Astrocyte of the cerebellum (primary cell): ENCODE results near the gene AHI1.

Experiments
- DNase-seq: peaks from one replicate; pipeline ENCODE4 v3.0.0-alpha.2; 2011; ENCODE audit warnings: low read depth
- H3K4me3 ChIP-seq: 2 replicates; pipeline ENCODE4 v1.5.1; 2011; ENCODE audit warnings: mild to moderate bottlenecking, low read depth, low read length, moderate library complexity
- CTCF ChIP-seq: IDR thresholded peaks from 2 replicates; pipeline ENCODE4 v1.5.1; 2012; ENCODE audit warnings: low read length, low read depth, moderate library complexity, mild to moderate bottlenecking; ENCODE audit errors: missing control alignments
- in situ Hi-C: cut with HindIII; loops from 2 replicates; pipeline ENCODE4 v1.10.0; 2017; ENCODE audit warnings: low sequenced_read_pairs

The AHI1 gene

DNA sequence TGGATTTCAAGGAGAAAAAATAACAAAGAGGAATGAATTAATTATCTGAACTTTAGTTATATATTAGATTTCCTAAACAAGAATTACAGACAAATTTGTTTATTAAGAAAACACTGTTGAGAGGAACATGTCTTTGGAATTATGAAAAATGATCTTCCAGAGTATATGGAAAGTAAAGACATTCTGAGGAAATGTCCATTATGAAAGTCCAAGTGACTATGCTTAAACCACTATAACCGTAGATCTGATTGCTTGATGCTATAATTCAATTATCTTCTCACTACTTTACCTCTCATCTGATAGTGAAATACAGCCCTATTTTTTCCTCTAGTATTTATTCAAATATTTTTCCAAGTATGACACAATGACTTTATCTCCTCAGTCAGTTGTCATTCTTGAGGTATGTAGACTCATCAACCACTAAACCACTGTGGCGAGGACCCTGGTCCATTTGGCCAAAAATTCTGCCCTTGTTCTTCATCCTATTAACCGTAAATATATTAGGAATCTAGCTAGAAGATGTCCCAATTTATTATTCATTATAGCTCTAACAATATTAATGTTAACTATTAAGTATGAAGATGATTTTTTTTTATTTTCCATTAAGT is 37.3 kb upstream of the AHI1 start:
- no peak overlapping the region for H3K4me3 ChIP-seq
- in situ Hi-C loops: no loop called here
- no peak for TF ChIP-seq CTCF
- DNase-seq: peak; percentile 18

DNA sequence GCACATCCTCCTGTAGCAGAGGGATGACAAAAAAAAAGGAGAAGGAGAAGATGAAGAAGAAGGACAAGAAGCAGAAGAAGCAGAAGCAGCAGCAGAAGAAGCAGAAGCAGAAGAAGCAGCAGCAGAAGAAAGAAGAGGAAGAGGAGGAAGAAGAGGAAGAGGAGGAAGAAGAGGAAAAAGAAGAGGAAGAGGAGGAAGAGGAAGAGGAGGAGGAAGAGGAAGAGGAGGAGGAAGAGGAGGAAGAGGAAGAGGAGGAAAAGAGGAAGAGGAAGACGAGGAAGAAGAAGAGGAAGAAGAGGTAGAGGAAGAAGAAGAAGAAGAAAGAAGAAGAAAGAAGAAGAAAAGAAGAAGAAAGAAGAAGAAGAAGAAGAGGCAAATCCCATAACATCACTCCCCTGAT is 35.0 kb upstream of the AHI1 start:
- in situ Hi-C loops: no loop called here
- TF ChIP-seq CTCF: no peak
- H3K4me3 ChIP-seq: no peak overlapping the region
- no peak for DNase-seq

- TF ChIP-seq CTCF: no peak
- DNase-seq: no peak
- no peak overlapping the region for H3K4me3 ChIP-seq
- in situ Hi-C loops: no loop called here
Observed at GRCh38 chr6:135531954-135532490, 34.5 kb upstream of the AHI1 start.

GRCh38 chr6:135530113-135530512 is 32.6 kb upstream of the AHI1 start:
- no peak overlapping the region for H3K4me3 ChIP-seq
- no peak for TF ChIP-seq CTCF
- in situ Hi-C loops: no loop called here
- no peak for DNase-seq

GRCh38 chr6:135527960-135528249 is 30.4 kb upstream of the AHI1 start:
- H3K4me3 ChIP-seq: no peak overlapping the region
- in situ Hi-C loops: no loop called here
- no peak for TF ChIP-seq CTCF
- no peak for DNase-seq

GRCh38 chr6:135527116-135527959 is 29.8 kb upstream of the AHI1 start:
- in situ Hi-C loops: no loop called here
- no peak for TF ChIP-seq CTCF
- no peak for DNase-seq
- H3K4me3 ChIP-seq: no peak overlapping the region
